ENCODE results near the gene IMPA2.

- TF ChIP-seq GATA3 (IDR thresholded peaks at IDR 0.05; ENCODE audit: low read depth, low read length) (no peak), GATA2 (IDR thresholded peaks at IDR 0.05; ENCODE audit: low read depth, low read length) (no peak)
Observed at GRCh38 chr18:12052866-12053265, 71.6 kb downstream of the IMPA2 start.

Data from SH-SY5Y (cell line).